OCI-LY7 (cell line): Measurements from ENCODE around the gene MACO1. TPM values are rescaled to one million over a fixed set of nuclear protein-coding genes. Genes with fewer than 3 reads are reported as not detected.

ENCODE experiments used
- BruUV-seq: library from RNA; stranded (reverse); fragments of 400-500 nt; replicated peaks from 2 replicates; lab custom pipeline; 2021; lab: Mats Ljungman, UMichigan
- CTCF ChIA-PET: fragments of 300-600 bp; sonication (Branson Sonifier 250); formaldehyde crosslinking; loops from one replicate; lab custom pipeline; 2022; ENCODE audit warnings: antibody characterized with exemption; ENCODE audit not compliant: unreplicated experiment; lab: Charles Lee
- POLR2A ChIA-PET: fragments of 300-600 bp; sonication (Branson Sonifier 250); formaldehyde crosslinking; loops from one replicate; lab custom pipeline; 2022; ENCODE audit warnings: antibody characterized with exemption; lab: Charles Lee
- DNase-seq: peaks from one replicate; pipeline ENCODE4 v3.0.0-alpha.2; 2015; ENCODE audit warnings: low spot score
- H2AFZ ChIP-seq: fragments of 200-600 bp; sonication (generic), shearing (Covaris generic); 2 replicates; pipeline ENCODE4 v1.6.1; 2014; ENCODE audit warnings: mild to moderate bottlenecking, antibody characterized with exemption, low read length, moderate library complexity
- H3K27ac ChIP-seq: fragments of 200-600 bp; sonication (generic); 2 replicates; pipeline ENCODE4 v1.5.1; 2014; ENCODE audit warnings: mixed run types, low read depth, mild to moderate bottlenecking, moderate library complexity, low read length, inconsistent platforms; ENCODE audit not compliant: poor library complexity, severe bottlenecking
- H3K36me3 ChIP-seq: fragments of 200-600 bp; sonication (generic); 2 replicates; pipeline ENCODE4 v1.6.1; 2014; ENCODE audit warnings: mild to moderate bottlenecking, antibody characterized with exemption, low read length, moderate library complexity, mixed read lengths; ENCODE audit not compliant: insufficient read depth
- H3K4me1 ChIP-seq: fragments of 200-600 bp; sonication (generic); 2 replicates; pipeline ENCODE4 v1.5.1; 2014; ENCODE audit warnings: mild to moderate bottlenecking, low read length; ENCODE audit not compliant: insufficient read depth, poor library complexity, severe bottlenecking
- H3K4me2 ChIP-seq: fragments of 200-600 bp; sonication (generic); 2 replicates; pipeline ENCODE4 v1.6.1; 2014; ENCODE audit warnings: mild to moderate bottlenecking, low read length
- H3K4me3 ChIP-seq: fragments of 200-600 bp; sonication (generic); 2 replicates; pipeline ENCODE4 v1.5.1; 2014; ENCODE audit warnings: mild to moderate bottlenecking, low read depth, low read length; ENCODE audit not compliant: poor library complexity, severe bottlenecking
- H3K79me2 ChIP-seq: fragments of 200-600 bp; sonication (generic); 2 replicates; pipeline ENCODE4 v1.6.1; 2016; ENCODE audit warnings: low read depth, mild to moderate bottlenecking, low read length, moderate library complexity, mixed read lengths; ENCODE audit not compliant: insufficient read depth
- H3K9me2 ChIP-seq: fragments of 200-600 bp; sonication (generic); 2 replicates; pipeline ENCODE4 v1.6.1; 2016; ENCODE audit warnings: mild to moderate bottlenecking, low read length, mixed read lengths; ENCODE audit not compliant: insufficient read depth
- H3K9me3 ChIP-seq: fragments of 200-600 bp; sonication (generic); 2 replicates; pipeline ENCODE4 v1.6.1; 2014; ENCODE audit warnings: mild to moderate bottlenecking, mixed run types, low read length, mixed read lengths
- H4K20me1 ChIP-seq: fragments of 200-600 bp; sonication (generic); 2 replicates; pipeline ENCODE4 v1.6.1; 2014; ENCODE audit warnings: mild to moderate bottlenecking, antibody characterized with exemption, low read length, moderate library complexity, mixed read lengths; ENCODE audit not compliant: insufficient read depth
- CTCF ChIP-seq: fragments of 200-600 bp; sonication (generic); conservative IDR thresholded peaks from 2 replicates; pipeline ENCODE4 v1.5.1; 2014; ENCODE audit warnings: mild to moderate bottlenecking, antibody characterized with exemption, low read length, moderate library complexity, mixed read lengths
- EZH2phosphoT487 ChIP-seq: fragments of 200-600 bp; sonication (generic); IDR thresholded peaks from 2 replicates; pipeline ENCODE4 v1.6.1; 2018; ENCODE audit warnings: low read depth, borderline replicate concordance, mild to moderate bottlenecking, mixed run types, antibody characterized with exemption, low read length, moderate library complexity, mixed read lengths
- intact Hi-C: fragments of 100-400 bp; cut with micrococcal nuclease; formaldehyde crosslinking; loops from one replicate; pipeline ENCODE4 v1.10.0; 2022; ENCODE audit not compliant: unreplicated experiment
- total RNA-seq, 2 experiments: library from RNA; depleted of rRNA in 1 of 2; stranded (reverse); fragments of >200 nt in 1 of 2; shearing (Covaris generic) in 1 of 2; gene quantifications; 2 replicates each; pipeline ENCODE4 v1.2.3, GENCODE V29; 2014 to 2022

MACO1 gene
- total RNA-seq, 2 experiments from 2014 or later: 11.8 to 18.6 TPM

- Histone ChIP-seq H4K20me1 (no peaks in the 10 kb centered on the region), H3K79me2 (peaks cover 7% of the 10 kb centered on the region; the same call in 1 of the 2 replicates), H3K9me2 (no peaks in the 10 kb centered on the region), H3K4me2 (no peak overlapping the region), H3K4me3 (no peak overlapping the region), H2AFZ (no peak overlapping the region), H3K36me3 (peaks cover 27% of the 10 kb centered on the region), H3K4me1 (peaks cover 6% of the 10 kb centered on the region), H3K27ac (no peak overlapping the region), H3K9me3 (no peaks in the 10 kb centered on the region)
- intact Hi-C loops: no loop called here
- ChIA-PET CTCF (no interaction called here), POLR2A (no interaction called here)
- TF ChIP-seq CTCF (no peak), EZH2phosphoT487 (no peak)
- no peak for DNase-seq
- BruUV-seq: no TSS peak
Measured at GRCh38 chr1:25484096-25484495, 53.4 kb downstream of the MACO1 start.

GRCh38 chr1:25484533-25484932 lies 53.8 kb downstream of the MACO1 start:
- Histone ChIP-seq H2AFZ (no peak overlapping the region), H3K79me2 (peaks cover 7% of the 10 kb centered on the region; the same call in 1 of the 2 replicates), H3K9me3 (no peaks in the 10 kb centered on the region), H3K4me3 (no peak overlapping the region), H3K27ac (no peak overlapping the region), H4K20me1 (no peaks in the 10 kb centered on the region), H3K4me2 (no peak overlapping the region), H3K9me2 (no peaks in the 10 kb centered on the region), H3K4me1 (peaks cover 6% of the 10 kb centered on the region), H3K36me3 (peaks cover 29% of the 10 kb centered on the region)
- ChIA-PET POLR2A (no interaction called here), CTCF (no interaction called here)
- no TSS peak for BruUV-seq
- intact Hi-C loops: no loop called here
- no peak for DNase-seq
- no peak for TF ChIP-seq CTCF
- TF ChIP-seq EZH2phosphoT487: no peak

- peaks cover 38% of the 10 kb centered on the region for H3K36me3 ChIP-seq
- ChIA-PET POLR2A (no interaction called here), CTCF (no interaction called here)
- H3K9me3 ChIP-seq: no peaks in the 10 kb centered on the region
- no TSS peak for BruUV-seq
- H4K20me1 ChIP-seq: no peaks in the 10 kb centered on the region
- DNase-seq: peak; percentile 22
- no peak overlapping the region for H3K4me2 ChIP-seq
- no peak for TF ChIP-seq EZH2phosphoT487
- no peak for TF ChIP-seq CTCF
- no peaks in the 10 kb centered on the region for H3K79me2 ChIP-seq
- intact Hi-C loops: no loop called here
- H3K4me1 ChIP-seq: peaks cover 6% of the 10 kb centered on the region
- no peaks in the 10 kb centered on the region for H3K9me2 ChIP-seq
- no peak overlapping the region for H3K27ac ChIP-seq
- no peak overlapping the region for H3K4me3 ChIP-seq
- no peak overlapping the region for H2AFZ ChIP-seq
Measured at GRCh38 chr1:25485536-25486411, 55.1 kb downstream of the MACO1 start.
